Mucosa of stomach (tissue), 1 donor: ENCODE measurements around the gene SLC44A2.

Source experiments
- H3K27me3 ChIP-seq: one replicate; pipeline ENCODE4 v1.7.0; 2013; ENCODE audit warnings: mild to moderate bottlenecking, low read length; ENCODE audit not compliant: control insufficient read depth, insufficient read depth
- H3K36me3 ChIP-seq: one replicate; pipeline ENCODE4 v1.7.0; 2013; ENCODE audit warnings: low read length; ENCODE audit not compliant: control insufficient read depth, insufficient read depth
- H3K4me1 ChIP-seq: one replicate; pipeline ENCODE4 v1.7.0; 2013; ENCODE audit warnings: mild to moderate bottlenecking, low read length; ENCODE audit not compliant: control insufficient read depth, insufficient read depth
- H3K4me3 ChIP-seq: one replicate; pipeline ENCODE4 v1.7.0; 2013; ENCODE audit warnings: low read length
- H3K9ac ChIP-seq: one replicate; pipeline ENCODE4 v1.7.0; 2013; ENCODE audit warnings: mild to moderate bottlenecking, low read length, moderate library complexity
- H3K9me3 ChIP-seq: one replicate; pipeline ENCODE4 v1.7.0; 2013; ENCODE audit warnings: mild to moderate bottlenecking, low read length, moderate library complexity; ENCODE audit not compliant: control insufficient read depth
- donor health status: Pancreatic carcinoma.

Gene SLC44A2

DNA sequence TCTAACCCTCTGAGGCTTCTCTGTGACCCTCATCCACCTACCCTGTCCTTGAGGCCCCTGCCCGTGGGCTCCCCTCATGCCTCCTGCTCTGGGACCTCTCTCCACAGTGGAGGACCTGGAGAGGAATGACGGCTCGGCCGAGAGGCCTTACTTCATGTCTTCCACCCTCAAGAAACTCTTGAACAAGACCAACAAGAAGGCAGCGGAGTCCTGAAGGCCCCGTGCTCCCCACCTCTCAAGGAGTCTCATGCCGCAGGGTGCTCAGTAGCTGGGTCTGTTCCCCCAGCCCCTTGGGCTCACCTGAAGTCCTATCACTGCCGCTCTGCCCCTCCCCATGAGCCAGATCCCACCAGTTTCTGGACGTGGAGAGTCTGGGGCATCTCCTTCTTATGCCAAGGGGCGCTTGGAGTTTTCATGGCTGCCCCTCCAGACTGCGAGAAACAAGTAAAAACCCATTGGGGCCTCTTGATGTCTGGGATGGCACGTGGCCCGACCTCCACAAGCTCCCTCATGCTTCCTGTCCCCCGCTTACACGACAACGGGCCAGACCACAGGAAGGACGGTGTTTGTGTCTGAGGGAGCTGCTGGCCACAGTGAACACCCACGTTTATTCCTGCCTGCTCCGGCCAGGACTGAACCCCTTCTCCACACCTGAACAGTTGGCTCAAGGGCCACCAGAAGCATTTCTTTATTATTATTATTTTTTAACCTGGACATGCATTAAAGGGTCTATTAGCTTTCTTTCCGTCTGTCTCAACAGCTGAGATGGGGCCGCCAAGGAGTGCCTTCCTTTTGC is 18.0 kb downstream of the SLC44A2 start:
- H3K4me3 ChIP-seq = no peak overlapping the region
- peaks cover 21% of the 10 kb centered on the region for H3K4me1 ChIP-seq
- no peaks in the 10 kb centered on the region for H3K27me3 ChIP-seq
- H3K9ac ChIP-seq = no peak overlapping the region
- H3K9me3 ChIP-seq = no peaks in the 10 kb centered on the region
- H3K36me3 ChIP-seq = peaks cover 4% of the 10 kb centered on the region

DNA sequence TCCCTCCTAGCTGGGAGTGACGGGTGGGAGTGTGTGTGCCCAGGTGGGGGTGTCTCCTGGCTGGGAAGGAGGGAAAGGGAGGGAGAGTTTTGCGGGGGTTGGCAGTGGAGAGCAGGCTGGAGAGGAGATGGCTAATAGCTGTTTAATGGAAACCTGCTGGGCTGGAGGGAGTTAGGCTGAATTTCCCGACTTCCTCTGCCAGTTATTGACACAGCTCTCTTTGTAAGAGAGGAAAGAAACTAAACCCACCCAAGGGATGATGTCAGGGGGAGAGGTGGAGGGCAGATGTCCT is 18.6 kb downstream of the SLC44A2 start:
- peak overlapping the region; percentile 50 for H3K9ac ChIP-seq

DNA sequence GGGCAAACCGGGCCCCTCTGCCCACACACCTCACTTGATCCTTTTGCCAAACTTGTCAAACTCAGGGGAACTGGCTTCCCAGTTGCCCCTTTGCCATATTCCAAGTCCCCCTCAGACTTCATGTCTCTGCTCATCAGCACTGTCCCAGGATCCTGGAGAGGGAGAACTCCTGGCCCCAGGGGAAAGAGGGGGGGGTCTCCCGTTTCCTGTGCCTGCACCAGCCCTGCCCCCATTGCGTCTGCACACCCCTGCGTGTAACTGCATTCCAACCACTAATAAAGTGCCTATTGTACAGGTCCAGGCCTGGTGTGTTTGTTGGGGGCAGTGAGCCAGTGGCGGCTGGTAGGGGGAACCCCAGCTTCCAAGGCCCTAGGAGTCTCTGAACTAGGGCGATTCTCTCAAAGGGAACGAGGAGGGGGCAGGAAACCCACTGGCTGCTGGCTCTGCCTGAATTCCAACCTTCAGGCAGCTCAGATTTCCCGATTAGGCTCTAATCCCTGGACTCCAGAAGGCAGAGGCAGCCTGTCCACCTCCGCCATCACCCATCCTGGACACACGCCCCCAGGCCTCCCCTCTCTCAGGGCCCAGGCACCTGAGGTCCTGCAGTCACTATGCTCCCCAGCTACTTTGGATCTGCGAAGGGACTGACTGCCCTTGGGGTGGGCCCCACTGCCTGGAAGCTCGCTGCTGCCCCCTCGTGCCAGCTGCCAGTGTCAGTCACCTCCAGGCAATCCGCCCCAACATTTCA is 19.1 kb downstream of the SLC44A2 start:
- Histone ChIP-seq H3K9ac (peak overlapping the region; percentile 50), H3K27me3 (no peaks in the 10 kb centered on the region), H3K36me3 (peaks cover 4% of the 10 kb centered on the region), H3K9me3 (no peaks in the 10 kb centered on the region), H3K4me3 (no peak overlapping the region), H3K4me1 (peaks cover 15% of the 10 kb centered on the region)

More for the DNA sequence above, 18.6 kb downstream of the SLC44A2 start:
- Histone ChIP-seq H3K36me3 (peaks cover 4% of the 10 kb centered on the region), H3K4me1 (peaks cover 20% of the 10 kb centered on the region), H3K4me3 (no peak overlapping the region), H3K27me3 (no peaks in the 10 kb centered on the region), H3K9me3 (no peaks in the 10 kb centered on the region)

DNA sequence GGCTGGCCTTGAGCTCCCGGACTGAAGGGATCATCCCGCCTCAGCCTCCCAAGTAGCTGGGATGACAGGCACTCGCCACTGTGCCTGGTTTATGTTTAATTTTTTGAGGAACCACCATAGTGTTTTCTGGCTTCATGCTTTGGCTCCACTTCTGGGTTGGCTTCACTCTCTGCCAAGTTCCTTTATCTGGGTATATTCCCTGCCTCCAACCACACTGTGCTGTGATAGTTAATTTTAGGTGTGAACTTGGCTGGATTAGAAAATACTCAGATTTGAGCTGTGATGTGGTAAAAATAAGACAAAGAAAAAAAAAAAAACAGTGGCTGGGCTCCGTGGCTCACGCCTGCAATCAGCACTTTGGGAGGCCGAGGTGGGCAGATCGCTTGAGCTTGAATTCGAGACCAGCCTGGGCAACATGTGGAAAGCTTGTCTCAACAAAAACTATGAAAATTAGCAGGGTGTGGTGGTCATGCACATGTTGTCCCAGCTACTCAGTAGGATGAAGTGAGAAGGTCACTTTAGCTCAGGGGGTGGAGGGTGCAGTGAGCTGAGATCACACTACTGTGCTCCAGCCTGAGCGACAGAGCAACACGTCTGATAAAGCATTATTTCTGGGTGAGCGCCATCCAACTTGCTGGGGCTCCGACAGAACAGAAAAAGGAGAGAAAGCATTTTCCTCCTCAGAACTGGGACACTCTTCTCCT is 21.3 kb downstream of the SLC44A2 start:
- no peak overlapping the region for H3K9ac ChIP-seq

DNA sequence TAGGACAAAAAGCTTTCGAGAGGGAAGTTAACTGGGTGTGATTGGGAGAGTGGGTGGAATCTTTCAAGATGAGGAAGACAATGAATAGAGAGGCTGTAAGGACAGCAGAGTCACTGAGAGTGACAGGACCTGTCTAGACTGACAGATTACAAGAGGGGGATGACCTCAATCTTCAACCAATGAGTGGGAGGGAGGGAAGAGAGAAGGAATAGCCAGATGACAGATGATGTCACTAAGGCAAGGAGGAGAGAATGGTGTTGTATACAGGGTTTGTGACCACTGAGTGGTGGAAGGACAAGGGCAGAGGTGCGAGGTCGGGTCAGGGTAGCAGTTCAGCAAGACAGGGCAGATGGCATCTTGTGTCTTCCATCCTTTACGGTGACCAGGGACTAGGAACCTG is 23.0 kb downstream of the SLC44A2 start:
- Histone ChIP-seq H3K9me3 (no peaks in the 10 kb centered on the region), H3K4me1 (peaks cover 20% of the 10 kb centered on the region), H3K9ac (no peak overlapping the region), H3K4me3 (no peak overlapping the region), H3K36me3 (no peaks in the 10 kb centered on the region), H3K27me3 (no peaks in the 10 kb centered on the region)

More for the DNA sequence above, 21.3 kb downstream of the SLC44A2 start:
- Histone ChIP-seq H3K36me3 (peaks cover 4% of the 10 kb centered on the region), H3K27me3 (no peaks in the 10 kb centered on the region), H3K4me1 (peaks cover 13% of the 10 kb centered on the region), H3K9me3 (no peaks in the 10 kb centered on the region), H3K4me3 (no peak overlapping the region)

DNA sequence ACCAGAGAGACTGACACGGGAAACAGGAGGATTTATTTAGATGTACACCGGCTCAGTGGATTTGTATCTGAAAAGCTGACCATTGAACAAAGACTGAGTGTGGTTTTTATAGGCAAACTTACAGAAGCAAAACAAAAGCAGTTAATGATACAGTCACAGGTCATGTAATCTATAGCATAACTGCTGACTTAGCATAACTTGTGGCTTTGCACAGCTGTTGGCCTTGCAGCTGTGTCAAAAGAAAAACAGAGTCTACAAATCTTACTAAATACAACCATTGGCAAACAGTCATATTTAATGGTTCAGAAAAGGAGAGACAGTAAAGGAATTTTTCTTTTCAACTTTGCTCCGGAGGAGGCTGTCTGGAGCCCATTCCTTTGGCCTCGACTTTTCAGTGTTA is 26.5 kb downstream of the SLC44A2 start:
- H3K9me3 ChIP-seq = no peaks in the 10 kb centered on the region
- no peaks in the 10 kb centered on the region for H3K36me3 ChIP-seq
- H3K27me3 ChIP-seq = no peaks in the 10 kb centered on the region
- H3K4me3 ChIP-seq = no peak overlapping the region
- no peak overlapping the region for H3K9ac ChIP-seq
- peaks cover 21% of the 10 kb centered on the region for H3K4me1 ChIP-seq

DNA sequence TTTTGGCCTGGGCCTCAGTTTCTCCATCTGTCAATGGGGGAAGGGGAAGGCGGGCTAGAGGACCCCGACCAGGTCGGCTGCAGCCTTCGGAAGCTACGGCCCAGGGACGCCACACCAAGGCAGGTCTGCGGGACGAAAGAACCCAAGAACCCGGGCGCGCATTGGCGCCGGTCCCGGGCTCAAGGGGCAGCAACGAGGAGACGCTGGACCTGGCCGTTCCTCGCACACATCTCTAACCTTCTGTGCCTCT is 28.1 kb downstream of the SLC44A2 start:
- Histone ChIP-seq H3K9me3 (no peaks in the 10 kb centered on the region), H3K36me3 (no peaks in the 10 kb centered on the region), H3K9ac (peak overlapping the region; percentile 99), H3K4me3 (peak overlapping the region; percentile 100), H3K27me3 (no peaks in the 10 kb centered on the region), H3K4me1 (peaks cover 21% of the 10 kb centered on the region)

DNA sequence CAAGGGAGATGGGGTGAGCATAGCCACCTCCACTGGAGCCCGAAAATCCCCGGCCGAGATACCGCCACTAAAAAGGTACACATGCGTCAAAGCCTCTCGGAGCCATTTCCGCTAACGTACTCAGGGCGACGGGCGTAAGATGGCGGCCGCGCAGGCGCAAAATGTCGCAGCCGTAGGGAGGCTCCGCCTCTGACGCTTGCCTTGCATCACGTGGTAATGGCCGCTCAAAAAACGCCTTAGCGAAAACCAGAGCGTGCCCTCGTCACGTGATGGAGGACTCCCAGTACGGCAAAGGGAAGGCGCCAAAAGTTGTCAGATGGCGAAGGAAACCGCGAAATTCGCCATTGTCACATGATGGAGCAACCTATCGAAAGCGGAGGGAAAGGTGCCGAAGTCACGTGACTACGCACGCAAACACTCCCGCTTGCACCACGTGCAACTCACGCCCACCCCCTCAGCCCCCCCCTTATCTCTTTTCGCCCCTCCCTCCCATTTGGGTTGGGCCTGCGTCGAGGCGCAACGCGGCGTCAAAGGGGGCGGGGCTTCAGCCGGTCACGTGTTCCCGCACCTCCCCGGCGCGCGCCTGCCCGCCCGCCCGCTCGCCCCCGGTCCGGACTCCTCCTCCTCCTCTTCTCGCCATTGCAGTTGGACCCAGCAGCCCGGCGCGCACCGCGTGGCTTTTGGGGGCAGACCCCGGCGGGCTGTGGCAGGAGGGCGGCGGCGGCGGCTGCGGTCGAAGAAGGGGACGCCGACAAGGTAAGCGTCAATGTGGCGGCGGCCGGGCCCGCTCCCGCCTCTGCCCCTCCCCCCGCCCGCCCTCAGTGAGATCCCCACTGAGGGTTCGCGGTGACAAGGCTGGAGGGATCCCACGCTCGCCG is 28.6 kb downstream of the SLC44A2 start, which contains the start of gene ILF3:
Gene ILF3, plus strand, starts transcription at position 615 of the 878 bp plus-strand sequence. CDS start 16,260 bp downstream, outside the sequence.
- H3K9me3 ChIP-seq = no peaks in the 10 kb centered on the region
- peak within 1 kb of the TSS; percentile 100 for H3K4me3 ChIP-seq
- H3K27me3 ChIP-seq = no peaks in the 10 kb centered on the region
- H3K36me3 ChIP-seq = no peaks in the 10 kb centered on the region
- peak within 1 kb of the TSS; percentile 99 for H3K9ac ChIP-seq
- peaks cover 21% of the 10 kb centered on the region for H3K4me1 ChIP-seq

DNA sequence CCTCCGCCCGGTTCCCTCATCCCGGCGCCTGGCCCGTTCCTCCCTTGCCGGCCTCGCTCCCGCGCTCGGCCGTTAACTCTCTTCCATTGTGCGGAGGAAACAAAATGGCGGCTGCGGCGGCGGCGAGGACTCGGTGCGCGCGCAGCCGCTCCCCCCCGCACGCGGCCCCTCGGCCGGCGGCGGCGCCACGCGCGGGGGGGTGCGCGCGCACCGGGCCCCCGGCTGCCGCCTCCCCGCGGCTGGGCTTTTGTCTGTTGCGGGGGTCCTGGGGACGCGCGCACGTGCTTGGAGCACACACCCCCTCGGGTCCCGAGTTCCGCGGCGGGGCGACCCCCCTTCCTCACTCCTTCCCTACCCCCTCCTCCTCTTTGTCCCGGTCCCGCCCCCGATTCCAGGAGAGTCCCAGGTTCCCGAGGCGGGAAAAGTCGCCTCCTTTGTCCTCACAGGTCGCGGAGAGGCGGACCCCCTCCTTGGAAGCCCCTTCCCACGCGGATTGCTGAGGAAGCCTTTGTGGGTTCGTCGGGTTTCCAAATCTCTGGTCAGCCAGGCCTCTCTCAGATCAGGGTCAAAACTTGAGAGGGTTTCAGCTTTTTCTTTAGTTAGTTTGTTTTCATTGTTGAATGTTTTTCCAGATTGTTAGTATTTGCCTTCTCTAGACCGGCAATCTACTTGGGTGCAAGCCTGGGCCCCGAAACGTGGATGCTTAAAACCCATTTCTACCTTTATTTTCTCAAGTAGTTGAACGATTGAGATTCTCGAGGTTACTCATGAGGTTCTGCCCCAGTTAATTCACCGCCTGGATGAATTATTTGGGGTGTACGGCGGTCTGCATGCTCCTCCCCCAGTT is 29.5 kb downstream of the SLC44A2 start:
- Histone ChIP-seq H3K27me3 (no peaks in the 10 kb centered on the region), H3K9me3 (no peaks in the 10 kb centered on the region), H3K4me1 (peaks cover 21% of the 10 kb centered on the region), H3K4me3 (peak overlapping the region; percentile 56), H3K36me3 (no peaks in the 10 kb centered on the region), H3K9ac (peak overlapping the region; percentile 75)

DNA sequence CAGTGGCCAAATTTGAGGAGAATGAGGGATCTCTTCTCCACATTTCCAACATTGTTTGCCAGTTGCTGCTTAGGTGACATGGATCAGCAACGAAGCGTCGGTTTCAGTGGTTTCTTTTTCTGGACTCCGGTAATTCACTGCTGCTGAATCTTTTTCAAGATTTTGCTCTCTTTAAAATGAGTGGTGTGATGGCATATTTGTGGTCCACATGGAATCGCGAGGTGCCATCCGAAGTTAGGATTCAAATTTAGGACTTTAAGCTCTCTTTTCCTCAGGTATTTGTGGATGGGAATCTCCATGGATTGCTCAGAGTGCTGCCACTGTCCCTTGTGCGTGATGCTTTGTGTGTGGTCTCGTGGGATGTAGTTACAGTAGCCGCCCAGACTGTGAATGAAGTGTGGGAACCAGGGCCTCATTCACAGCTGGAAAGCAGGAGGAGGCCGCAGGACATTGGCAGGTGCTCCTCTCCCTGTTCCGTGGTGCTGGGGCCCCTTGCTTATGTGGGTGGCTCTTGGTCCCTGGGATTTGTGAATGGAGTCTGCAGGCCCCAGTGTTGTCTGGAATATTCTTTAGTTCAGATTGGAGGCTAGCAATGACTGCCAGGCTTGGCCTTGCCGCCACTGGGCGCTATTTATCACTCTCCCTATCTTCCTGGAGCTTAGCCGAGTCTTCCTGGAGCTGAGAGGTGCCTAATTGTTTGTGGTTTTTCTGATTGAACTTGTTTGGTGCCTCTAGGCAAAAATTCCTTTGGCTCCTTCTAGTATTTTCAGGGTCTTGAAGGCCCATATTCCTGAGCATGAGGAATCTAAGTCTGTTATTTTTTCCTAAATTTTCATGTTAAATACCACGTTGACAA is 30.3 kb downstream of the SLC44A2 start:
- peak overlapping the region; percentile 56 for H3K4me3 ChIP-seq
- H3K36me3 ChIP-seq = no peaks in the 10 kb centered on the region
- H3K9ac ChIP-seq = peak overlapping the region; percentile 75
- no peaks in the 10 kb centered on the region for H3K27me3 ChIP-seq
- H3K9me3 ChIP-seq = no peaks in the 10 kb centered on the region
- H3K4me1 ChIP-seq = peaks cover 21% of the 10 kb centered on the region
